Measurements from ENCODE around the gene PJA2. TPM values are rescaled to one million over a fixed set of nuclear protein-coding genes. Genes with fewer than 3 reads are reported as not detected.

The PJA2 gene
- polyA plus RNA-seq, 3 donors = 36.2 to 74.1 (median 49.7) TPM

DNA sequence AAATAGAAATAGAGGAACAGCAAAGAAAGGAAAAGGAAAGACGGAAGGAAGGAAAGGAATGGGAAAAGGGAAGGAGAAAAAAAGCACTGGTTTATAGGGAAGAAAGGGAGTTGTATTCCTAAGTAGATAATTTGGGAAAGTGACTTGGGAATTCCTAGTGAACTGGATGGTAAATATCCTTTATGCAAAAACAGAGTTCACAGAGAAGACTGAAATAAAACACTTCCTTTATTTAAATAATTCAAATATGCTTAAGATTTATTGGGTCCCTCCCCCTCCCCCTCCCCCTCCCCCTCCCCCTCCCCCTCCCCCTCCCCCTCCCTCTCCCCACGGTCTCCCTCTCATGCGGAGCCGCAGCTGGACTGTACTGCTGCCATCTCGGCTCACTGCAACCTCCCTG, 69.4 kb downstream of the PJA2 start:
- no peaks in the 10 kb centered on the region for H3K4me1 Mint-ChIP-seq
- H3K36me3 Mint-ChIP-seq = peaks cover 38 to 59% of the 10 kb centered on the region in 2 donors
- Histone ChIP-seq H3K27ac (ENCODE audit: low read depth in 1 of 2, low read length in 2 of 2) (no peak overlapping the region), H3K9ac (ENCODE audit: insufficient read depth, low read length, poor library complexity, severe bottlenecking) (no peak overlapping the region), H3K9me3 (replicated peaks in 1 of 2; ENCODE audit: control insufficient read depth in 1 of 2, insufficient read depth in 1 of 2, low read length in 2 of 2) (no peaks in the 10 kb centered on the region), H3K79me2 (ENCODE audit: insufficient read depth, low read length) (no peaks in the 10 kb centered on the region), H3K27me3 (ENCODE audit: control insufficient read depth in 2 of 2, insufficient read depth in 2 of 2, low read length in 2 of 2) (no peaks in the 10 kb centered on the region), H3K4me1 (ENCODE audit: control insufficient read depth in 1 of 2, insufficient read depth in 2 of 2, low read length in 2 of 2) (no peaks in the 10 kb centered on the region), H3K4me2 (replicated peaks; ENCODE audit: extremely low read depth, low read length, poor library complexity, severe bottlenecking) (no peak overlapping the region), H3K4me3 (replicated peaks in 1 of 3; ENCODE audit: low read depth in 2 of 3, low read length in 3 of 3) (no peak overlapping the region), H3K36me3 (replicated peaks in 1 of 2; ENCODE audit: control insufficient read depth in 1 of 2, insufficient read depth in 2 of 2, low read length in 2 of 2) (peaks cover 43 to 67% of the 10 kb centered on the region in 2 donors), H4K20me1 (ENCODE audit: insufficient read depth, low read length) (peaks cover 11% of the 10 kb centered on the region), H2AFZ (ENCODE audit: insufficient read depth, low read depth, low read length, poor library complexity, severe bottlenecking) (no peak overlapping the region)
- TF ChIP-seq, protein P1, sequence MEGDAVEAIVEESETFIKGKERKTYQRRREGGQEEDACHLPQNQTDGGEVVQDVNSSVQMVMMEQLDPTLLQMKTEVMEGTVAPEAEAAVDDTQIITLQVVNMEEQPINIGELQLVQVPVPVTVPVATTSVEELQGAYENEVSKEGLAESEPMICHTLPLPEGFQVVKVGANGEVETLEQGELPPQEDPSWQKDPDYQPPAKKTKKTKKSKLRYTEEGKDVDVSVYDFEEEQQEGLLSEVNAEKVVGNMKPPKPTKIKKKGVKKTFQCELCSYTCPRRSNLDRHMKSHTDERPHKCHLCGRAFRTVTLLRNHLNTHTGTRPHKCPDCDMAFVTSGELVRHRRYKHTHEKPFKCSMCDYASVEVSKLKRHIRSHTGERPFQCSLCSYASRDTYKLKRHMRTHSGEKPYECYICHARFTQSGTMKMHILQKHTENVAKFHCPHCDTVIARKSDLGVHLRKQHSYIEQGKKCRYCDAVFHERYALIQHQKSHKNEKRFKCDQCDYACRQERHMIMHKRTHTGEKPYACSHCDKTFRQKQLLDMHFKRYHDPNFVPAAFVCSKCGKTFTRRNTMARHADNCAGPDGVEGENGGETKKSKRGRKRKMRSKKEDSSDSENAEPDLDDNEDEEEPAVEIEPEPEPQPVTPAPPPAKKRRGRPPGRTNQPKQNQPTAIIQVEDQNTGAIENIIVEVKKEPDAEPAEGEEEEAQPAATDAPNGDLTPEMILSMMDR (IDR thresholded peaks at IDR 0.05) = no peak
- DNase-seq = no peak
- no peak overlapping the region for H3K4me3 Mint-ChIP-seq
- H3K27me3 Mint-ChIP-seq (ENCODE audit: low read depth in 3 of 3) = no peaks in the 10 kb centered on the region
- no peaks in the 10 kb centered on the region for H3K9me3 Mint-ChIP-seq
- WGBS (ENCODE audit: insufficient coverage) = 83% methylated on average over 1 of the region's 5 CpGs
- H3K27ac Mint-ChIP-seq = peak overlapping the region in 2 of 7 donors; percentile 3 to 59
- intact Hi-C loops (cut with micrococcal nuclease) = no loop called here

DNA sequence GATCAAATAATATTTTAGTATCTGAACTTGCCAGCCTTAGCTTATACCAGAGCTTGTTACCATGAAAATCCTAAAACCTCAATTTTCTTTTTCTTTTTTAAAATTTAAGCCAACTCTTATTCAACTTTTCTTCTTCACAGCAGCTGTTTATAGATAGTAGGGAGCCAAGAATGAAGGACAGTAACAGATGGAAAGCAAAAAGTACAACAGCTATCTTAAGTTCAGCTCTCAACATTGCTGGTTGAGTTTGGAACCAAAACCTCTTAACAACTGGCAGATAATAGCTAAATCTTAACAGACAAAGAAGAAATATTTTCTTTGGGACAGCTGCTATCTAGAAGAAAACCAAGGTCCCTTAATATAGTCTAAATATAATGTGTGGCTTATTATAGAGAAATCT, 74.7 kb downstream of the PJA2 start:
- H3K27me3 Mint-ChIP-seq (ENCODE audit: low read depth in 3 of 3) = no peaks in the 10 kb centered on the region
- H3K4me1 Mint-ChIP-seq = no peaks in the 10 kb centered on the region
- H3K4me3 Mint-ChIP-seq = no peak overlapping the region
- no peak overlapping the region for H3K4me2 ChIP-seq (replicated peaks; ENCODE audit: extremely low read depth, low read length, poor library complexity, severe bottlenecking)
- no peaks in the 10 kb centered on the region for H3K9me3 Mint-ChIP-seq
- no peaks in the 10 kb centered on the region for H3K4me1 ChIP-seq (ENCODE audit: control insufficient read depth in 1 of 2, insufficient read depth in 2 of 2, low read length in 2 of 2)
- H3K4me3 ChIP-seq (replicated peaks in 1 of 3; ENCODE audit: low read depth in 2 of 3, low read length in 3 of 3) = no peak overlapping the region
- H3K27ac Mint-ChIP-seq = peak overlapping the region in 2 of 7 donors; percentile 13 to 40
- no peaks in the 10 kb centered on the region for H3K9me3 ChIP-seq (replicated peaks in 1 of 2; ENCODE audit: control insufficient read depth in 1 of 2, insufficient read depth in 1 of 2, low read length in 2 of 2)
- H3K9ac ChIP-seq (ENCODE audit: insufficient read depth, low read length, poor library complexity, severe bottlenecking) = no peak overlapping the region
- peaks cover 33 to 72% of the 10 kb centered on the region in 2 donors for H3K36me3 ChIP-seq (replicated peaks in 1 of 2; ENCODE audit: control insufficient read depth in 1 of 2, insufficient read depth in 2 of 2, low read length in 2 of 2)
- H3K79me2 ChIP-seq (ENCODE audit: insufficient read depth, low read length) = no peaks in the 10 kb centered on the region
- no peak overlapping the region for H2AFZ ChIP-seq (ENCODE audit: insufficient read depth, low read depth, low read length, poor library complexity, severe bottlenecking)
- H4K20me1 ChIP-seq (ENCODE audit: insufficient read depth, low read length) = peaks cover 11% of the 10 kb centered on the region
- H3K27me3 ChIP-seq (ENCODE audit: control insufficient read depth in 2 of 2, insufficient read depth in 2 of 2, low read length in 2 of 2) = no peaks in the 10 kb centered on the region
- H3K27ac ChIP-seq (ENCODE audit: low read depth in 1 of 2, low read length in 2 of 2) = no peak overlapping the region
- peaks cover 46 to 61% of the 10 kb centered on the region in 2 donors for H3K36me3 Mint-ChIP-seq
- no peak for DNase-seq
- intact Hi-C loops (cut with micrococcal nuclease) = no loop called here
- TF ChIP-seq, protein P1 (IDR thresholded peaks at IDR 0.05) = no peak

Measured in CD14-positive monocyte (primary cell).